Left hindlimb (tissue), 1 donor: Measurements from ENCODE around the gene KIR3DL1.
"Not testable (repeated sequence)": the region's sequence is repeated elsewhere in the genome, so short reads cannot be mapped to it uniquely, and the experiment has no call there.

Experiments
- DNase-seq: peaks from one replicate; pipeline ENCODE4 v3.0.0-alpha.2; 2018

Gene KIR3DL1

DNA sequence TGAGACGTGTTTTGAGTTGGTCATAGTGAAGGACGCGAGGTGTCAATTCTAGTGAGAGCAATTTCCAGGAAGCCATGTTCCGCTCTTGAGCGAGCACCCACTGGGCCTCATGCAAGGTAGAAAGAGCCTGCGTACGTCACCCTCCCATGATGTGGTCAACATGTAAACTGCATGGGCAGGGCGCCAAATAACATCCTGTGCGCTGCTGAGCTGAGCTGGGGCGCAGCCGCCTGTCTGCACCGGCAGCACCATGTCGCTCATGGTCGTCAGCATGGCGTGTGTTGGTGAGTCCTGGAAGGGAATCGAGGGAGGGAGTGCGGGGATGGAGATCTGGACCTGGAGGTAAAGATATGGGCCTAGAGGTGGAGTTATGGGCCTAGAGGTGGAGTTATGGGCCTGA is at the start of gene KIR3DL1:
KIR3DL1 (plus strand) TSS at position 218 of the 400 bp plus-strand sequence.
- DNase-seq, result not testable (repeated sequence)

DNA sequence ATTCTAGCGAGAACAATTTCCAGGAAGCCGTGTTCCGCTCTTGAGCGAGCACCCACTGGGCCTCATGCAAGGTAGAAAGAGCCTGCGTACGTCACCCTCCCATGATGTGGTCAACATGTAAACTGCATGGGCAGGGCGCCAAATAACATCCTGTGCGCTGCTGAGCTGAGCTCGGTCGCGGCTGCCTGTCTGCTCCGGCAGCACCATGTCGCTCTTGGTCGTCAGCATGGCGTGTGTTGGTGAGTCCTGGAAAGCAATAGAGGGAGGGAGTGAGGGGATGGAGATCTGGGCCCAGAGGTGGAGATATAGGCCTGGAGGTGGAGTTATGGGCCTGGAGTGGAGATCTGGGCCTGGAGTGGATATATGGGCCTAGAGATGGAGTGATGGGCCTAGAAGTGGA is 46.6 kb upstream of the KIR3DL1 start, which contains the start of gene KIR2DL1:
KIR2DL1 (plus strand) TSS at position 148 of the 400 bp plus-strand sequence; CDS start at position 206, 58 bp downstream.
- not testable (repeated sequence) for DNase-seq

DNA sequence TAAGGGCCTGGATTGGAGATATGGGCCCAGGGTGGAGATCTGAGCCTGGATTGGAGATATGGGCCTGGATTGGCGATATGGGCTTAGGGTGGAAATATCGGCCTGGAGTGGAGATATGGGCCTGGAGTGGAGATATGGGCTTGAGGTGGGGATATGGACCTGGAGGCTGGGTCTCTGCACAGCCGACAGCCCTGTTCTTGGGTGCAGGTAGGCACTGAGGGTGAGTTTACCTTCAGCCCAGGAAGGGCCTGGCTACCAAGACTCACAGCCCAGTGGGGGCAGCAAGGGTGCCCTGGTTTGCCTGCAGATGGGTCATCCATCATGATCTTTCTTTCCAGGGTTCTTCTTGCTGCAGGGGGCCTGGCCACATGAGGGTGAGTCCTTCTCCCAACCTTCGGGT is 45.8 kb upstream of the KIR3DL1 start:
- not testable (repeated sequence) for DNase-seq

DNA sequence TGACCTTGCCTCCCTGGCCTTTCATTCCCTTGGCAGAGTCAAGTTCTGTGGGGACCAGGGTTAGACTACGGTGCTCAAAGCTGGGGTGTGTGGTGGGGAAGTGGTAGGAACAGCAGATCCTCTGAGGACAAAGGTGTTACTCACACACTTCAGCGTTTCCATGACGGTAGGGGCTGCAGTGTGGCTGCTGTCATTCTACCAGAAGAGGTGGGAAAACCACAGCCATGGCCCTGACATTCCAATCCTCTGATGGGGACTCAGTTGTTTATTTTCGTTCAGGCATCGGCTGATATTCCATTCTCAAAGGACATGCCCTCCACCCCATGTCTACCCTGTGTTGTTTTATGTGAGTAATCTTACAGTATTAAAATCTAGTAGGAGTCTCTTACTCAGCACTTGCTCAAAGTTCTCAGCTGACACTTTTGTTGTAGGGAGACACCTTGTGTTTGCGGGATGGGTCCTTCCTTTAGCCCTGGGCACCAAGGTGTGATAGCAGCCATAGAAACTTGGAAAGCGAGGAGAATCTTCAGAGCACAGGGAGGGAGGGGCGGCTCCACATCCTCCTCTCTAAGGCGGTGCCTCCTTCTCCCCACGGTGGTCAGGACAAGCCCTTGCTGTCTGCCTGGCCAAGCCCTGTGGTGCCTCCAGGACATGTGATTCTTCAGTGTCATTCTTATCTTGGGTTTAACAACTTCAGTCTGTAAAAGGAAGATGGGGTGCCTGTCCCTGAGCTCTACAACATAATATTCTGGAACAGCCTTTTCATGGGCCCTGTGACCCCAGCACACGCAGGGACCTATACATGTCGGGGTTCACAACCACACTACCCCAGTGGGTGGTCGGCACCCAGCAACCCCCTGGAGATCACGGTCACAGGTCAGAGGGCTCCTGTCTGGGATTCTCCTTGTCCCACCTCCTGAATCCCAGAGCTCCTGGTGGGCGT is 45.0 kb upstream of the KIR3DL1 start:
- DNase-seq, result not testable (repeated sequence)

DNA sequence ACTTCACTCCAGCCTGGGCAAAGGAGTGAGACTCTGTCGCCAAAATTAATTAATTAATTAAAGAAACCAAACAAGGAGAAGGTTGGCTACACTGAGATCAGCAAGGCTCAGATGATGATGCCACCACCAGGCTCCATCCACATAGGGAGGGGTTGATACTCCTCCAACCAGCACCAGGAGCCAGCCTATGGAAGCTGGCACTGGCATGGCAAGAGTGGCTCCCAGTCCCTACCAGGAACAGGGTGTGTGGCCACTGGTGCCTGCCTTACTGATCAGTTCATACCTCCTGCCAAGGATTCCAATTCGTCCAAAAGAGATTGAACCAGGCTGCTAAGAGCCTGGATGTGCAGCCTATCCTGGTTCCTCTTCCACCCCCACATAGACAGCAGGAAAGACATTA is 43.6 kb upstream of the KIR3DL1 start:
- DNase-seq, result not testable (repeated sequence)

DNA sequence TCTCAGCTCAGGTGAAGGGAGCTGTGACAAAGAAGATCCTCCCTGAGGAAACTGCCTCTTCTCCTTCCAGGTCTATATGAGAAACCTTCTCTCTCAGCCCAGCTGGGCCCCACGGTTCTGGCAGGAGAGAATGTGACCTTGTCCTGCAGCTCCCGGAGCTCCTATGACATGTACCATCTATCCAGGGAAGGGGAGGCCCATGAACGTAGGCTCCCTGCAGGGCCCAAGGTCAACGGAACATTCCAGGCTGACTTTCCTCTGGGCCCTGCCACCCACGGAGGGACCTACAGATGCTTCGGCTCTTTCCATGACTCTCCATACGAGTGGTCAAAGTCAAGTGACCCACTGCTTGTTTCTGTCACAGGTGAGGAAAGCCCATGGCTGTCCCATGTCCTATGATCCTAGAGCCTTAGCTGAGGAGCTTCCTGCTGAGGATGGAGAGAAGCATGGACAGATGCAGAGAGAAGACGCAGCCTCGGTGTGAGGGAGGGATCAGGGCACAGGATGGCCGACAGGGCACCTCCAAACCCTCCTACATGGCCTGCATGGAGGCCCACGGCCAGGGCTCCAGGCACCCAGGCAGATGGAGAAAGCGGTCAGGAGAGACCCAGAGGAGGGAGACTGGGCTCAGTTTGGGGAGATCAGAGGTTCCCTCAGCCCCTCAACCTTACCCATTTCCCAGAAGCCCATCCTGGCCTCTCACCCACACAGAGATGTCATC is 41.0 kb upstream of the KIR3DL1 start:
- not testable (repeated sequence) for DNase-seq

DNA sequence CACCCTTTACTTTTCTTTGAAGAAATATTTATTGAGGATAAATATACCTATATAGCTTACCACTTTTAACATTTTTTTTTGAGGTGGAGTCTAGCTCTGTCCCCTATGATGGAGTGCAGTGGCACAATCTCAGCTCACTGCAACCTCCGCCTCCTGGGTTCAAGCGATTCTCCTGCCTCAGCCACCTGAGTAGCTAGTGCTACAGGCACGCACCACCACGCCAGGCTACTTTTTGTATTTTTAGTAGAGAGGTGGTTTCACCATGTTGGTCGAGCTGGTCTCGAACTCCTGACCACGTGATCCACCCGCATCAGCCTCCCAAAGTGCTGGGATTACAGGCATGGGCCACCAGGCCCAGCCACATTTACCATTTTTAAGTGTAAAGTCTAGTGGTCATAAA is 40.4 kb upstream of the KIR3DL1 start:
- DNase-seq, result not testable (repeated sequence)

DNA sequence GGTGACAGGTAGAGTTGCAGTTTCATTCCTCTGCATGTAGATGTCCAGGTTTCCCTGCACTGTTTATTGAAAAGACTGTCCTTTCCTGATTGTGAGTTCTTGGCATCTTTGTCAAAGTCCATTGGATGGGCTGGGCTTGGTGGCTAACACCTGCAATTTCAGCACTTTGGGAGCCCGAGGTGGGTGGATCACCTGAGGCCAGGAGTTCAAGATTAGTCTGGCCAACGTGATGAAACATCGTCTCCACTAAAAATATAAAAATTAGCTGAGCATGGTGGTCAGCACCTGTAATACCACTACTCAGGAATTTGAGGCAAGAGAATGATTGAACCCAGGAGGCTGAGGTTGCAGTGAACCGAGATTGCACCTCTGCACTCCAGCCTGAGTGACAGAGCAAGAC is 38.4 kb upstream of the KIR3DL1 start:
- DNase-seq, result not testable (repeated sequence)

DNA sequence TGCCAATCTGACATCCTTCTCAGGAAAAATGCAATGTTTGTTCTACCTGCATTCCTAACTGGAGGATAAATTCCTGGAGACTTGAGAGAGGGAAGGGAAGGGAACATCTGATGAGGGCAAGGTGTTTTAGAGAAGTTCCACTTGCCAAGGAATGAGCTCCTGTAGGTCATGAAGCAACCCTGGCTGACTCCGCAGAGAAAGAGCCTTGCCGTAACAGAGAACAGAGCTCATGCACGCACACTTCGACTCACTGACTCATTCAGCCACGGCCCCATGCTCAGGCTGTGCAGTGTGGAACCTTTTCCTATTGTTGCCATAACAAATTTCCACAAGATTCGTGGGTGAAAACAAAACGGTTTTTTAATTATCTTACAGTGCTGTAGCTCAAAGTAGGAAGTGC is 37.4 kb upstream of the KIR3DL1 start:
- DNase-seq, result not testable (repeated sequence)

DNA sequence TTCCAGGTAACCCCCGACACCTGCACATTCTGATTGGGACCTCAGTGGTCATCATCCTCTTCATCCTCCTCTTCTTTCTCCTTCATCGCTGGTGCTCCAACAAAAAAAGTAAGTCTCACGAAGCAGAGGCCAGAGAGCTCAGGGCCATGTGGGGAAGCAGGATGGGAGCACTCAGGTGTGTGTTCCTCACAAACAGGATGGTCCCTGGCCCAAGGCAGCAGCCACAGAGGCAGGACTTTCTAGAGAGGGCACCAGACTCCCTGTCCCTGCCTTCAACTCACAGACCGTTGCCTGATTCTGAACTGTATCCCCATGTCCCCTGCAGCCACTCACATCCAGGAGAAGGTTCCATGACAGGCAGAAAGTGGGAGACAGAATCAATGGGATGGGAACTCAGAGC is 33.4 kb upstream of the KIR3DL1 start:
- DNase-seq, result not testable (repeated sequence)

DNA sequence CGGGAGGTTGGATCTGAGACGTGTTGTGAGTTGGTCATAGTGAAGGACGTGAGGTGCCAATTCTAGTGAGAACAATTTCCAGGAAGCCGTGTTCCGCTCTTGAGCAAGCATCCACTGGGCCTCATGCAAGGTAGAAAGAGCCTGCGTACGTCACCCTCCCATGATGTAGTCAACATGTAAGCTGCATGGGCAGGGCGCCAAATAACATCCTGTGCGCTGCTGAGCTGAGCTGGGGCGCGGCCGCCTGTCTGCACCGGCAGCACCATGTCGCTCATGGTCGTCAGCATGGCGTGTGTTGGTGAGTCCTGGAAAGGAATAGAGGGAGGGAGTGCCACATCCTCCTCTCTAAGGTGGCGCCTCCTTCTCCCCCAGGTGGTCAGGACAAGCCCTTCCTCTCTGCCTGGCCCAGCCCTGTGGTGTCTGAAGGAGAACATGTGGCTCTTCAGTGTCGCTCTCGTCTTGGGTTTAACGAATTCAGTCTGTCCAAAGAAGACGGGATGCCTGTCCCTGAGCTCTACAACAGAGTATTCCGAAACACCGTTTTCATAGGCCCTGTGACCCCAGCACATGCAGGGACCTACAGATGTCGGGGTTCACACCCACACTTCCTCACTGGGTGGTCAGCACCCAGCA is 30.1 kb upstream of the KIR3DL1 start:
- DNase-seq, result not testable (repeated sequence)

DNA sequence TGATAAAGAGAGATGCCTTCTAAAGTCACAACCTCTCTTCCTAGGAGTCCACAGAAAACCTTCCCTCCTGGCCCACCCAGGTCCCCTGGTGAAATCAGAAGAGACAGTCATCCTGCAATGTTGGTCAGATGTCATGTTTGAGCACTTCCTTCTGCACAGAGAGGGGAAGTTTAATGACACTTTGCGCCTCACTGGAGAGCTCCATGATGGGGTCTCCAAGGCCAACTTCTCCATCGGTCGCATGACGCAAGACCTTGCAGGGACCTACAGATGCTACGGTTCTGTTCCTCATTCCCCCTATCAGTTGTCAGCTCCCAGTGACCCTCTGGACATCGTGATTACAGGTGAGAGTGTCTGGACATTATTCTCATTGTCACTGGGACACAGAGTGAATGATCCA is 28.1 kb upstream of the KIR3DL1 start:
- DNase-seq, result not testable (repeated sequence)

DNA sequence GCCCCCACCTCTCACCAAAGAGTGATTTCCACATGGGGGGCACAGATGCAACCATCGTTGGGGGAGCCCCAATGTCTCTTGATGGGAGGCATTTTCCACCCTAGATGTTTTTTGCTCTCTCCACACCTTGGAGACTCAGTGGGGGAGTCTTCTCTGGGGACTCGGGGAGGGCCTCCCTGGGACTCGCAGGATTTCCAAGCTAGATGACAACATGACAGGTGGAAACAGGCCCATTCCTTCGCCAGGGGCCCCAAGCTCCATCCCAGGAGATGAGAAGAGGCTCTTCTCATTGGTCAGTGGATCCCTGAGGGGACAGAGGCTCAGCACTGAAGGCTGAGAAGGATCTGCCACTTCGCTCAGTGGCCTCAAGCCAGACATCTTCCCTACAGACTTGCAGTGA is 25.6 kb upstream of the KIR3DL1 start:
- DNase-seq, result no peak

DNA sequence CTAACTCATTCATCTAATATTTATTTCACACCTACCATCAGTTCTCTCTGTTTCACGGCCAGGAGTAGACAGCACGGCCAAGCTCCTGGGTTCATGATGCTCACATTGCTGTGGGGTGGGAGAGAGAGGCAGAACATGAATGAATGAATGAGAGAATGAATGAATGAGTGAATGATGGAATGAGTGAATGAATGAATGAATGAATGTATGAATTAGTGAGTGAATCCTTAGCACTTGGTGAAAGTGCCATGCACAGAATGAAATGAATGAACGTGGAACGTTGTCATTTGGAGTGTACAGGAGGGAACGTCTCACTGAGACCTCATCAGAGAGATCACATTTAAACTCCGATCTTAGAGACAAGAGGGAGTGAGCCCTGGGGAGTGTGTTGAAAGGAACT is 24.8 kb upstream of the KIR3DL1 start:
- no peak for DNase-seq

DNA sequence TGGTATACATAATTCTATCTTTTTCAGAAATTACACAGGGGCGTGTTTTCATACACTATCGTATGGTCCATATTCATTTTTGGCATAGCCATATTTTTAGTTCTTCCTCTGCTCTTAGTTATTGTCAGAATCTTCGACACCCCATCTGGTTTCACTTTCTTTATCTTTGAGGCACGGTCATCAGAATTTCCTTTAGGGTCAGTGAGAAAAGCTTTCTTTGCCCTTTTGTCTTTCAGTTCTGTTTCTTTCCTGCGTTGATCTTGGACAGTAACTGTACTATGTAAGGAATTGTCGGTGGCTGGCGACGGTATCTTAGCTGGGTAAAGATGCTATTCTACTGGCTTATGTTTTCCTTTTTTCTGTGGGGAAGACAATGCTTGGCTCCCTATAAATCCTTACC is 23.5 kb upstream of the KIR3DL1 start:
- no peak for DNase-seq

DNA sequence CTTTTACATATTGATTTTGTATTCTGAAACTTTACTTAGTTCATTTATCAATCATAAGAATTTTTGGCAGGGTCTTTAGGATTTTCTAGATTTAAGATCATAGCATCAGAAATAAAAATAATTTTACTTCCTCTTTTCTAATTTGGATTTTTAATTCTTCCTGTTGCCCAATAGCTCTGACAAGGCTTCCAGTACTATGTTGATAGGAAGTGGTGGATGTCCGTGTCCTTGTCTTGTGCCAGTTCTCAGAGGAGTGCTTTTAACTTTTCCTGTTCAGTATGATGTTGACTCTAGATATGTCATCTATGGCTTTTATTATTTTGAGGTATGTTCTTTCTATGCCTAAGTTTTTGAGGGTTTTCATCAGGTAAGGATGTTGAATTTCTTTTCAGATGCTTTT is 20.5 kb upstream of the KIR3DL1 start:
- no peak for DNase-seq

DNA sequence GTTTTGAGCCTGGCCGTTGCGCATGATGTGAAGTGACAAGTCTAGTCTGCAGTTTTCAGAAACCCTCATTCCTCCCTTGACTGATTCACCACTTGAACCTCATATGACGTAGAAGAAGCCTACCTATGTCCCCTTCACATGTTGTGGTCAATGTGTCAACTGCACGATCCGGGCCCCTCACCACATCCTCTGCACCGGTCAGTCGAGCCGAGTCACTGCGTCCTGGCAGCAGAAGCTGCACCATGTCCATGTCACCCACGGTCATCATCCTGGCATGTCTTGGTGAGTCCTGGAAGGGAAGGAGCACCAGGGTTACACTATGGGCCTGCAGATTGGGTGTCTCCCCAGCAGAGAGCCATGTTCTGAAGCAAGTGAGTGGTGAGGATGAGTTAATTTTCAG is 12.9 kb upstream of the KIR3DL1 start, which contains the start of gene KIR2DL4:
KIR2DL4 (plus strand) TSS at position 201 of the 400 bp plus-strand sequence; CDS start at position 243, 42 bp downstream.
- DNase-seq, result no peak

DNA sequence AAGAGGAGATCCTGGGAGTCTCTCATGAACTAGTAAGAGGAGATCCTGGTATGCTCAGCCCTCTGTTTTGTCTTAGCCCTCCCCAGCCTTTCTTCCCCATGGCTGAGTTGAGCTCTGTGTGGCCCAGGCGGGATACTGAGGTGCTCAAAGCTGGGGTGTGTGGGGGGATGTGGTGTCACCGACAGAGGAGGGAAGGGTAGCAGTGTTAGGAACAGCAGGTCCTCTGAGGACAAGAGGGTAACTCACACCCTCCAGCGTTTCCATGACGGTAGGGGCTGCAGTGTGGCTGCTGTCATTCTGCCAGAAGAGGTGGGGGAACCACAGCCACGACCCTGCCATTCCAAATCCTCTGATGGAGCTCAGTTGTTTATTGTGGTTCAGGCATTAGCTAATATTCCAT is 12.2 kb upstream of the KIR3DL1 start:
- DNase-seq, result no peak

DNA sequence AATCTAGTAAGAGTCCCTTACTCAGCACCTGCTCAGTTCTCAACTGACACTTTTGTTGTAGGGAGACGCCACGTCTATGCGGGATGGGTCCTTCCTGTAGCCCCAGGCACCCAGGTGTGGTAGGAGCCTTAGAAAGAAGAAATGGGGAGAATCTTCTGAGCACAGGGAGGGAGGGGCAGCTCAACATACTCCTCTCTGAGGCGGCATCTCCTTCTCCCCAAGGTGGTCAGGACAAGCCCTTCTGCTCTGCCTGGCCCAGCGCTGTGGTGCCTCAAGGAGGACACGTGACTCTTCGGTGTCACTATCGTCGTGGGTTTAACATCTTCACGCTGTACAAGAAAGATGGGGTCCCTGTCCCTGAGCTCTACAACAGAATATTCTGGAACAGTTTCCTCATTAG is 11.7 kb upstream of the KIR3DL1 start:
- no peak for DNase-seq

DNA sequence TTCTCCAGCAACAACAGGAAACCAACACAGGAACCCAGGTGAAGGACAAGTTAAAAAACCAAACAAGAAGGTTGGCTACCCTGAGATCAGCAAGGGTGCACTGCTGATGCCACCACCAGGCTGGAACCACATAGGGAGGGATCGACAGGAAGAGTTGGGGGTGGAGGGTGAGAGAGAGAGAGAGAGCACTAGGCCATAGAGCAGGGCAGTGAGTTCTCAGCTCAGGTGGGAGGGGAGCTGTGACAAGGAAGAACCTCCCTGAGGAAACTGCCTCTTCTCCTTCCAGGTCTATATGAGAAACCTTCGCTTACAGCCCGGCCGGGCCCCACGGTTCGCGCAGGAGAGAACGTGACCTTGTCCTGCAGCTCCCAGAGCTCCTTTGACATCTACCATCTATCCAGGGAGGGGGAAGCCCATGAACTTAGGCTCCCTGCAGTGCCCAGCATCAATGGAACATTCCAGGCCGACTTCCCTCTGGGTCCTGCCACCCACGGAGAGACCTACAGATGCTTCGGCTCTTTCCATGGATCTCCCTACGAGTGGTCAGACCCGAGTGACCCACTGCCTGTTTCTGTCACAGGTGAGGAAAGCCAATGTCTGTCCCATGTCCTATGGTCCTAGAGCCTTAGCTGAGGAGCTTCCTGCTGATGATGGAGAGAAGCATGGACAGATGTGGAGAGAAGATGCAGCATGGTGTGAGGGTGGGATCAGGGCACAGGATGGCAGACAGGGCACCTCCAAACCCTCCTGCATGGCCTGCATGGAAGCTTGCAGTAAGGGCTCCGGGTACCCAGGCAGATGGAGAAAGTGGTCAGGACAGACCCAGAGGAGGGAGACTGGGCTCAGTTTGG is 10.4 kb upstream of the KIR3DL1 start:
- no peak for DNase-seq

DNA sequence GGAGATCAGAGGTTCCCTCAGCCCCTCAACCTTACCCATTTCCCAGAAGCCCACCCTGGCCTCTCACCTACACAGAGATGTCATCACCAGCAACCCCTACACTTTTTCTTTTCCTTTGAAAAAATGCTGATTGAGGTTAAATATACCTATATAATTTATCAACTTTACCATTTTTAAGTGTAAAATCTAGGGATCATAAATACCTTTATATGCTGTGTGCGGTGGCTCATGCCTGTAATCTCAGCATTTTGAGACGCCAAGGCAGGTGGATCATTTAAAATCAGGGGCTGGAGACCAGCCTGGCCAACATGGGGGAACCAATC is 9.8 kb upstream of the KIR3DL1 start:
- no peak for DNase-seq

DNA sequence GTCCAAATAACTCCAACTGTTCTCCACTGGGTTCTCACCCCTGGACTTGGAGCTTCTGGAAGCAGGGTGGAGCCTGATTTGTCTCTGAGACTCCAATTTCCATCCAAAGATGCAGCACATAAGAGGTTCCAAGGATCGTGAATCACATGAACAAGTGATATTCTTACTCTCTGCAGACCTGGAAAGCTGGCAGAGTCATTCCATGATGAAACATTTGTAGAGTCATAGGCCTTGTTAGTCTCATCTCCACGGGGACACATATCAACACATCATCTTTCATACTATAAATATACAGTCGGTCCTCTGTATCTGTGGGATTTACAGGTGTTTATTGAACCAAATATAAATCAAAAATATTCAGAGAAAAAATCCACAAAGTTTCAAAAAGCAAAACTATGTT is 1.7 kb upstream of the KIR3DL1 start:
- not testable (repeated sequence) for DNase-seq
